ENCODE results near the gene GHR.

DNA sequence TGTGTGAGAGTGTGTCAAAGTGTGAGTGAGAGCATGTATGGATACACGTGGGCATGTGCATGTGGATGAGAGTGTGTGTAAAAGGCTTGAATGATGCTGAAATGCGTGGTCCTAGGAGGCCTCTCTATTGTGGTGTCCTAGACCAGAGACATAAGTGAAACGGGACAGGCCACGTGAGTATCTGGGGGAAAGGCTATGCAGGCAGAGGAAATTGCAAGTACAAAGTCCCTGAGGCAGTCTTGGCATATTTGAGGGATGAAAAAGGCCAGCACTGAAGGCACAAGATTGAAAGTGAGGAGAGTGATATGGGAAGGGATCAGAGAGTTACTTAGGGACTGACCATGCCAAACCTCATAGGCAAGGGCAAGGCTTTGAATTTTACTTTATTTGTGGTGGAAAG is 266.2 kb downstream of the GHR start:
- TF ChIP-seq CTCF (IDR thresholded peaks at IDR 0.05; ENCODE audit: control extremely low read depth in 1 of 3, insufficient read depth in 1 of 3, low read depth in 1 of 3, low read length in 3 of 3) (no peak), SIN3A (conservative IDR thresholded peaks at IDR 0.05 in 1 of 2, IDR thresholded peaks at IDR 0.05 in 1 of 2; ENCODE audit: low read depth in 1 of 2, low read length in 2 of 2) (no peak), ATF2 (IDR thresholded peaks at IDR 0.05; ENCODE audit: low read length) (no peak), RFX5 (IDR thresholded peaks at IDR 0.05; ENCODE audit: borderline replicate concordance, low read depth, low read length) (no peak)

Data from H1 (cell line).